PC-9 (cell line): ENCODE measurements around the gene CTXND1.

ENCODE experiments used
- EZH2 ChIP-seq: fragments of 200-600 bp; sonication (generic); IDR thresholded peaks from 2 replicates; pipeline ENCODE4 v1.8.0; 2017; ENCODE audit warnings: antibody characterized with exemption, low read depth
- TF ChIP-seq, protein P1 (sequence below): fragments of 200-600 bp; sonication (generic); conservative IDR thresholded peaks from 2 replicates; pipeline ENCODE4 v1.6.1; 2017; ENCODE audit warnings: mixed run types, antibody characterized with exemption, mild to moderate bottlenecking, moderate library complexity

DNA sequence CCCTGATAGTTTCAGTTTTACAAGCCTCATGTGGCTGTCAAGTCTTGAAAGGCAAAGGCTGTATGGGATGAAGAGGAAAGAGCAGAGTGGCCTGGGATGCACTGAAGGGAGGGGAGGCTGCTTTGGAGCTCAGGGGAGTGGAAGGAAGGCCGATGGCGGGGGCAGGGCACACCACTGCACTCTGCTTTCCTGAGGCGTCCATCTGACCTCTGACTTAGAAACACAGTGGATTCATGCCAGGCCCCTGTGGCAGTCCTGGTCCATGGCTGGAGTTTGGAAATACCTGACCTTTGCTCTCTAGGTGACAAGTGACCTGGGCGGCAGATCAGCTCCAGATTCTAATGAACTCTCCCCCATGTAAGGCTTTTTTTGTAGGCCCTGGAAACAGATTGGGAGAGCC lies 80.2 kb downstream of the CTXND1 start:
- TF ChIP-seq, protein P1, sequence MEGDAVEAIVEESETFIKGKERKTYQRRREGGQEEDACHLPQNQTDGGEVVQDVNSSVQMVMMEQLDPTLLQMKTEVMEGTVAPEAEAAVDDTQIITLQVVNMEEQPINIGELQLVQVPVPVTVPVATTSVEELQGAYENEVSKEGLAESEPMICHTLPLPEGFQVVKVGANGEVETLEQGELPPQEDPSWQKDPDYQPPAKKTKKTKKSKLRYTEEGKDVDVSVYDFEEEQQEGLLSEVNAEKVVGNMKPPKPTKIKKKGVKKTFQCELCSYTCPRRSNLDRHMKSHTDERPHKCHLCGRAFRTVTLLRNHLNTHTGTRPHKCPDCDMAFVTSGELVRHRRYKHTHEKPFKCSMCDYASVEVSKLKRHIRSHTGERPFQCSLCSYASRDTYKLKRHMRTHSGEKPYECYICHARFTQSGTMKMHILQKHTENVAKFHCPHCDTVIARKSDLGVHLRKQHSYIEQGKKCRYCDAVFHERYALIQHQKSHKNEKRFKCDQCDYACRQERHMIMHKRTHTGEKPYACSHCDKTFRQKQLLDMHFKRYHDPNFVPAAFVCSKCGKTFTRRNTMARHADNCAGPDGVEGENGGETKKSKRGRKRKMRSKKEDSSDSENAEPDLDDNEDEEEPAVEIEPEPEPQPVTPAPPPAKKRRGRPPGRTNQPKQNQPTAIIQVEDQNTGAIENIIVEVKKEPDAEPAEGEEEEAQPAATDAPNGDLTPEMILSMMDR: no peak
- TF ChIP-seq EZH2: no peak
